ENCODE results near the gene DIP2B. TPM values are rescaled to one million over a fixed set of nuclear protein-coding genes. Genes with fewer than 3 reads are reported as not detected.

DIP2B gene
- total RNA-seq, 3 donors from 2014 or later, result 28.3 to 39.8 (median 34.7) TPM

- intact Hi-C loops (cut with DNase I, micrococcal nuclease), result no loop called here
These were observed 282.8 kb downstream of the DIP2B start for GRCh38 chr12:50787618-50788017.

GRCh38 chr12:50788561-50788960, 283.8 kb downstream of the DIP2B start:
- no peak for ATAC-seq

More at GRCh38 chr12:50787618-50788017, 282.8 kb downstream of the DIP2B start:
- H3K4me1 ChIP-seq (ENCODE audit: low read depth), result peaks cover 10% of the 10 kb centered on the region
- no peaks in the 10 kb centered on the region for H3K9me3 ChIP-seq
- DNase-seq (no peak), ATAC-seq (no peak)
- no peak overlapping the region for H3K4me3 ChIP-seq
- no peak for TF ChIP-seq CTCF (IDR thresholded peaks at IDR 0.05)
- H3K36me3 ChIP-seq (ENCODE audit: low read depth), result no peaks in the 10 kb centered on the region

GRCh38 chr12:50790081-50790480, 285.3 kb downstream of the DIP2B start:
- DNase-seq, result no peak
- Histone ChIP-seq H3K4me3 (no peak overlapping the region), H3K4me1 (ENCODE audit: low read depth) (peaks cover 10% of the 10 kb centered on the region), H3K36me3 (ENCODE audit: low read depth) (no peaks in the 10 kb centered on the region), H3K9me3 (no peaks in the 10 kb centered on the region)
- ATAC-seq, result no peak
- TF ChIP-seq CTCF (IDR thresholded peaks at IDR 0.05), result no peak
- intact Hi-C loops (cut with DNase I, micrococcal nuclease), result no loop called here

More at GRCh38 chr12:50788561-50788960, 283.8 kb downstream of the DIP2B start:
- DNase-seq, result no peak
- no peaks in the 10 kb centered on the region for H3K36me3 ChIP-seq (ENCODE audit: low read depth)
- H3K4me3 ChIP-seq, result no peak overlapping the region
- no peak for TF ChIP-seq CTCF (IDR thresholded peaks at IDR 0.05)
- H3K4me1 ChIP-seq (ENCODE audit: low read depth), result peaks cover 10% of the 10 kb centered on the region
- no peaks in the 10 kb centered on the region for H3K9me3 ChIP-seq
- intact Hi-C loops (cut with DNase I, micrococcal nuclease), result no loop called here

Other genes with a start within 250 kb of the DIP2B start
- 100 to 1,000 TPM; 155 to 364 (median 249) TPM for gene LIMA1, start 221.5 kb upstream of the DIP2B start, total RNA-seq
- not detected for gene FAM186A, start 108.4 kb upstream of the DIP2B start, total RNA-seq
- 10 to 100 TPM; 42.1 to 71.7 (median 53.1) TPM for gene LARP4, start 104.1 kb upstream of the DIP2B start, total RNA-seq